IPS-18a (cell line): ENCODE measurements around the gene S100A4.
"Not testable (repeated sequence)": the region's sequence is repeated elsewhere in the genome, so short reads cannot be mapped to it uniquely, and the experiment has no call there.

Source experiments
- H3K27ac ChIP-seq: one replicate; pipeline ENCODE4 v1.5.1; 2013; ENCODE audit warnings: low read length
- H3K27me3 ChIP-seq: one replicate; pipeline ENCODE4 v1.6.1; 2013; ENCODE audit warnings: mild to moderate bottlenecking, low read length; ENCODE audit not compliant: control insufficient read depth, insufficient read depth
- H3K36me3 ChIP-seq: one replicate; pipeline ENCODE4 v1.6.1; 2013; ENCODE audit warnings: low read depth, low read length; ENCODE audit not compliant: control insufficient read depth
- H3K4me1 ChIP-seq: one replicate; pipeline ENCODE4 v1.6.1; 2013; ENCODE audit warnings: low read depth, low read length; ENCODE audit not compliant: control insufficient read depth
- H3K4me3 ChIP-seq: one replicate; pipeline ENCODE4 v1.5.1; 2013; ENCODE audit warnings: low read length
- H3K9ac ChIP-seq: one replicate; pipeline ENCODE4 v1.6.1; 2013; ENCODE audit warnings: mild to moderate bottlenecking, low read length, moderate library complexity
- H3K9me3 ChIP-seq: one replicate; pipeline ENCODE4 v1.6.1; 2013; ENCODE audit warnings: low read depth, low read length; ENCODE audit not compliant: control insufficient read depth

Gene S100A4

GRCh38 chr1:153526132-153526543, 19.5 kb downstream of the S100A4 start:
- no peaks in the 10 kb centered on the region for H3K27me3 ChIP-seq
- no peaks in the 10 kb centered on the region for H3K9me3 ChIP-seq
- H3K4me3 ChIP-seq, result no peak overlapping the region
- no peak overlapping the region for H3K9ac ChIP-seq
- H3K27ac ChIP-seq, result no peak overlapping the region
- peaks cover 8% of the 10 kb centered on the region for H3K4me1 ChIP-seq
- H3K36me3 ChIP-seq, result no peaks in the 10 kb centered on the region

GRCh38 chr1:153525088-153525728, 20.4 kb downstream of the S100A4 start:
- Histone ChIP-seq H3K4me3 (no peak overlapping the region), H3K27ac (no peak overlapping the region), H3K36me3 (no peaks in the 10 kb centered on the region), H3K9ac (no peak overlapping the region), H3K9me3 (no peaks in the 10 kb centered on the region), H3K27me3 (no peaks in the 10 kb centered on the region), H3K4me1 (peaks cover 14% of the 10 kb centered on the region)

- not testable (repeated sequence) for H3K9ac ChIP-seq, H3K27me3 ChIP-seq, H3K9me3 ChIP-seq, H3K27ac ChIP-seq, H3K4me3 ChIP-seq, H3K36me3 ChIP-seq
- H3K4me1 ChIP-seq, result peaks cover 15% of the 10 kb centered on the region
Observed at GRCh38 chr1:153522353-153523048, 23.1 kb downstream of the S100A4 start.

GRCh38 chr1:153521808-153522207, 23.8 kb downstream of the S100A4 start:
- not testable (repeated sequence) for H3K27ac ChIP-seq, H3K4me3 ChIP-seq, H3K9ac ChIP-seq, H3K9me3 ChIP-seq, H3K36me3 ChIP-seq, H3K27me3 ChIP-seq
- H3K4me1 ChIP-seq, result peaks cover 11% of the 10 kb centered on the region

- Histone ChIP-seq H3K4me1 (peaks cover 11% of the 10 kb centered on the region), H3K9ac (no peak overlapping the region), H3K27ac (no peak overlapping the region)
Observed at GRCh38 chr1:153520818-153521476, 24.7 kb downstream of the S100A4 start.

GRCh38 chr1:153520137-153520691, 25.4 kb downstream of the S100A4 start:
- not testable (repeated sequence) for H3K36me3 ChIP-seq, H3K9ac ChIP-seq, H3K9me3 ChIP-seq, H3K27me3 ChIP-seq, H3K27ac ChIP-seq, H3K4me1 ChIP-seq, H3K4me3 ChIP-seq

More at GRCh38 chr1:153520818-153521476, 24.7 kb downstream of the S100A4 start:
- Histone ChIP-seq H3K27me3 (no peaks in the 10 kb centered on the region), H3K9me3 (no peaks in the 10 kb centered on the region), H3K36me3 (no peaks in the 10 kb centered on the region), H3K4me3 (no peak overlapping the region)

- Histone ChIP-seq H3K27ac (no peak overlapping the region), H3K9ac (no peak overlapping the region), H3K36me3 (no peaks in the 10 kb centered on the region), H3K4me3 (no peak overlapping the region), H3K27me3 (no peaks in the 10 kb centered on the region), H3K4me1 (peaks cover 7% of the 10 kb centered on the region), H3K9me3 (no peaks in the 10 kb centered on the region)
Observed at GRCh38 chr1:153519242-153519641, 26.4 kb downstream of the S100A4 start.

GRCh38 chr1:153515504-153516394, 29.9 kb downstream of the S100A4 start:
- no peaks in the 10 kb centered on the region for H3K9me3 ChIP-seq
- peaks cover 6% of the 10 kb centered on the region for H3K27me3 ChIP-seq
- peaks cover 6% of the 10 kb centered on the region for H3K4me1 ChIP-seq
- H3K9ac ChIP-seq, result no peak overlapping the region
- no peaks in the 10 kb centered on the region for H3K36me3 ChIP-seq
- no peak overlapping the region for H3K27ac ChIP-seq
- no peak overlapping the region for H3K4me3 ChIP-seq

GRCh38 chr1:153513666-153514065, 31.9 kb downstream of the S100A4 start:
- H3K4me3 ChIP-seq, result no peak overlapping the region

GRCh38 chr1:153513023-153513422, 32.6 kb downstream of the S100A4 start:
- Histone ChIP-seq H3K36me3 (no peaks in the 10 kb centered on the region), H3K9me3 (no peaks in the 10 kb centered on the region), H3K4me1 (no peaks in the 10 kb centered on the region), H3K27me3 (peaks cover 6% of the 10 kb centered on the region), H3K9ac (no peak overlapping the region), H3K27ac (no peak overlapping the region), H3K4me3 (no peak overlapping the region)

More at GRCh38 chr1:153513666-153514065, 31.9 kb downstream of the S100A4 start:
- Histone ChIP-seq H3K4me1 (no peaks in the 10 kb centered on the region), H3K9ac (no peak overlapping the region), H3K9me3 (no peaks in the 10 kb centered on the region), H3K27me3 (peaks cover 6% of the 10 kb centered on the region), H3K27ac (no peak overlapping the region), H3K36me3 (no peaks in the 10 kb centered on the region)

GRCh38 chr1:153510984-153511410, 34.6 kb downstream of the S100A4 start:
- H3K4me1 ChIP-seq, result no peaks in the 10 kb centered on the region
- no peak overlapping the region for H3K9ac ChIP-seq
- H3K27ac ChIP-seq, result no peak overlapping the region
- H3K27me3 ChIP-seq, result peaks cover 6% of the 10 kb centered on the region
- no peaks in the 10 kb centered on the region for H3K36me3 ChIP-seq
- H3K9me3 ChIP-seq, result no peaks in the 10 kb centered on the region
- H3K4me3 ChIP-seq, result no peak overlapping the region
